ENCODE results near the gene CCNYL1.

DNA sequence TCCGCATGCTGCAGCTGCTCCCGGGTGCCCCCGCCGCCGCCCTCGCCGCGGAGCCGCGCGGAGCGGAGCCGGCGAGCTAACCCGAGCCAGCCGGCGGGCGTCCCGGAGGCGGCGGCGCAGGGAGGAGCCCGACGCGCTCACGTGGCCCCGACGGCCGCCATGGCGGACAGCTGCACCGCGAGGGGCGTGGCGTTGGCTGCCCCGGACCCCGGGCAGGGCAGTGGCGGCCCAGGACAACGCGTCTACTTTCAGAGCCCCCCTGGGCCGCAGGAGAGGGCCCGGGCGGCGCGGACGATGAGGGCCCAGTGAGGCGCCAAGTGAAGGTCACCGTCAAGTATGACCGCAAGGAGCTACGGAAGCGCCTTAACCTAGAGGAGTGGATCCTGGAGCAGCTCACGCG, 30.0 kb upstream of the CCNYL1 start:
- TF ChIP-seq, protein P1, sequence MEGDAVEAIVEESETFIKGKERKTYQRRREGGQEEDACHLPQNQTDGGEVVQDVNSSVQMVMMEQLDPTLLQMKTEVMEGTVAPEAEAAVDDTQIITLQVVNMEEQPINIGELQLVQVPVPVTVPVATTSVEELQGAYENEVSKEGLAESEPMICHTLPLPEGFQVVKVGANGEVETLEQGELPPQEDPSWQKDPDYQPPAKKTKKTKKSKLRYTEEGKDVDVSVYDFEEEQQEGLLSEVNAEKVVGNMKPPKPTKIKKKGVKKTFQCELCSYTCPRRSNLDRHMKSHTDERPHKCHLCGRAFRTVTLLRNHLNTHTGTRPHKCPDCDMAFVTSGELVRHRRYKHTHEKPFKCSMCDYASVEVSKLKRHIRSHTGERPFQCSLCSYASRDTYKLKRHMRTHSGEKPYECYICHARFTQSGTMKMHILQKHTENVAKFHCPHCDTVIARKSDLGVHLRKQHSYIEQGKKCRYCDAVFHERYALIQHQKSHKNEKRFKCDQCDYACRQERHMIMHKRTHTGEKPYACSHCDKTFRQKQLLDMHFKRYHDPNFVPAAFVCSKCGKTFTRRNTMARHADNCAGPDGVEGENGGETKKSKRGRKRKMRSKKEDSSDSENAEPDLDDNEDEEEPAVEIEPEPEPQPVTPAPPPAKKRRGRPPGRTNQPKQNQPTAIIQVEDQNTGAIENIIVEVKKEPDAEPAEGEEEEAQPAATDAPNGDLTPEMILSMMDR (IDR thresholded peaks at IDR 0.05; ENCODE audit: poor library complexity, severe bottlenecking): no peak
- TF ChIP-seq POLR2AphosphoS5 (IDR thresholded peaks at IDR 0.05) (no peak), EZH2 (IDR thresholded peaks at IDR 0.05; ENCODE audit: borderline replicate concordance, insufficient read depth, low read length, poor library complexity, severe bottlenecking) (no peak), RAD21 (conservative IDR thresholded peaks at IDR 0.05) (no peak), EP300 (conservative IDR thresholded peaks at IDR 0.05; ENCODE audit: poor library complexity, severe bottlenecking) (no peak)

Measured in neural cell (in vitro differentiated cells).